ENCODE data around the gene GRAP. TPM values are rescaled to one million over a fixed set of nuclear protein-coding genes. Genes with fewer than 3 reads are reported as not detected.
A peak's percentile ranks its signal among the peaks of the same experiment; 100 is the strongest.

Gene GRAP
- total RNA-seq, 1 donor from 2014 or later = 50.2 TPM

DNA sequence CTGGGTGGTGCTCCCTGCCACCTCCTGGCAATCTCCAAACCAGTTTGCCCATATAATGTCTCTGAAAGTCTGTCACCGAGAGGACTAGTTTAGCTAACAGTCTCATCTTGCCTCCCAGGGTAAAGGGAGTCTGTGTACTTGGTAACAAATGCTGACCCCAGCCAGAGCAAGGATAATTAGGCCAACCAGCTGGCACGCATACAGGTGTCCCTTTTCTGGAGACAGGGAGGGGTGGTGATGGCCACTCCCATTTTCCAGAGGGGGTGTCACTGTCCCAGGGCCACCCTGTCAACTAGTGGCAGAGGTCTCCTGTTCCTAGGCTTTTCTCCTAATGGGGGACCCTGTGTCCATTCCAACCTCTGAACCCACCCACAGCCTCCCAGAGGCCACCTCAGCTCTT is 50.3 kb downstream of the GRAP start:
- no peak overlapping the region for H3K4me3 Mint-ChIP-seq (ENCODE audit: unreplicated experiment)
- peaks cover 4% of the 10 kb centered on the region for H3K36me3 Mint-ChIP-seq (ENCODE audit: low read depth, unreplicated experiment)
- TF ChIP-seq, protein P1, sequence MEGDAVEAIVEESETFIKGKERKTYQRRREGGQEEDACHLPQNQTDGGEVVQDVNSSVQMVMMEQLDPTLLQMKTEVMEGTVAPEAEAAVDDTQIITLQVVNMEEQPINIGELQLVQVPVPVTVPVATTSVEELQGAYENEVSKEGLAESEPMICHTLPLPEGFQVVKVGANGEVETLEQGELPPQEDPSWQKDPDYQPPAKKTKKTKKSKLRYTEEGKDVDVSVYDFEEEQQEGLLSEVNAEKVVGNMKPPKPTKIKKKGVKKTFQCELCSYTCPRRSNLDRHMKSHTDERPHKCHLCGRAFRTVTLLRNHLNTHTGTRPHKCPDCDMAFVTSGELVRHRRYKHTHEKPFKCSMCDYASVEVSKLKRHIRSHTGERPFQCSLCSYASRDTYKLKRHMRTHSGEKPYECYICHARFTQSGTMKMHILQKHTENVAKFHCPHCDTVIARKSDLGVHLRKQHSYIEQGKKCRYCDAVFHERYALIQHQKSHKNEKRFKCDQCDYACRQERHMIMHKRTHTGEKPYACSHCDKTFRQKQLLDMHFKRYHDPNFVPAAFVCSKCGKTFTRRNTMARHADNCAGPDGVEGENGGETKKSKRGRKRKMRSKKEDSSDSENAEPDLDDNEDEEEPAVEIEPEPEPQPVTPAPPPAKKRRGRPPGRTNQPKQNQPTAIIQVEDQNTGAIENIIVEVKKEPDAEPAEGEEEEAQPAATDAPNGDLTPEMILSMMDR (IDR thresholded peaks at IDR 0.05; ENCODE audit: unreplicated experiment) = no peak
- peaks cover 3% of the 10 kb centered on the region for H3K4me1 Mint-ChIP-seq (ENCODE audit: unreplicated experiment)
- H3K27ac Mint-ChIP-seq (ENCODE audit: unreplicated experiment) = no peak overlapping the region
- H3K27me3 Mint-ChIP-seq (ENCODE audit: unreplicated experiment) = peaks cover 3% of the 10 kb centered on the region
- no peak for DNase-seq (ENCODE audit: low spot score)
- H3K9me3 Mint-ChIP-seq (ENCODE audit: unreplicated experiment) = no peaks in the 10 kb centered on the region

DNA sequence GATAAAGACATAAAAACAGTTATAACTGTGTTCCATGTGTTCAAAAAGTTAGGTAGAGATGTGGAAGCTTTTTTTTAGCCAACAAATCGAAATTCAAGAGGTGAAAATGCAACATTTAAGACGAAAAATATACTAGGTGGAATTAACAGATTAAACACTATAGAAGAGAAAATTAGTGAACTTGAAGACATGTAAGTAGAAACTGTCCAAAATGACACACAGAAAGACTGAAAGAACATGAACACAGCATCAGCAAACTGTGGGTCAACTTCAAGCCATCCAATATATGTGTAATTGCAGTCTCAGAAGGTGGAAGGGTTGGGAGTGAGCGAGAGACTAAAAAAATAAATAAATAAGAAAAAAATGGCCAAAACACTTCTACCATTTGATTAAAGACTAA is 51.5 kb downstream of the GRAP start:
- no peak overlapping the region for H3K27ac Mint-ChIP-seq (ENCODE audit: unreplicated experiment)
- H3K4me1 Mint-ChIP-seq (ENCODE audit: unreplicated experiment) = peaks cover 3% of the 10 kb centered on the region
- no peaks in the 10 kb centered on the region for H3K9me3 Mint-ChIP-seq (ENCODE audit: unreplicated experiment)
- peaks cover 3% of the 10 kb centered on the region for H3K27me3 Mint-ChIP-seq (ENCODE audit: unreplicated experiment)
- H3K4me3 Mint-ChIP-seq (ENCODE audit: unreplicated experiment) = peak overlapping the region; percentile 63
- H3K36me3 Mint-ChIP-seq (ENCODE audit: low read depth, unreplicated experiment) = peaks cover 4% of the 10 kb centered on the region
- DNase-seq (ENCODE audit: low spot score) = no peak
- TF ChIP-seq, protein P1 (IDR thresholded peaks at IDR 0.05; ENCODE audit: unreplicated experiment) = no peak

DNA sequence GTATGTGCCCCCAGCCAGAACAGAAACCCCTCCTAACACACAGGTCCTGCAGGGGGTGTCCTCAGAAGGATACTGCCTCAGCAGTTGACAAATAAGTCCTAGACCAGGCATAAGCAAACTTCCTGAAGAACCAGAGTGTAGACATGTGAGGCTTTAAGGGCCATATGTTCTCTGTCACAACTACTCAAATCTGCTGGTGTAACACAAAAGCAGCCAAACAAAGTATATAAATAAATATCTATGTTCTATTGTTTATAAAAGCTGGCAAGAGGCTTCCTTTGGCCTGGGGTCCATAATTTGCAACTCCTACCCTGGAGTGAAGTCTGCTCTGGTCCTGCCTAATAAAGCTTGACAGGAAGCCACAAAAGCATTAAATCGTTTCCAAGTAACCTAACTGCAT is 52.1 kb downstream of the GRAP start:
- H3K4me1 Mint-ChIP-seq (ENCODE audit: unreplicated experiment) = peaks cover 3% of the 10 kb centered on the region

DNA sequence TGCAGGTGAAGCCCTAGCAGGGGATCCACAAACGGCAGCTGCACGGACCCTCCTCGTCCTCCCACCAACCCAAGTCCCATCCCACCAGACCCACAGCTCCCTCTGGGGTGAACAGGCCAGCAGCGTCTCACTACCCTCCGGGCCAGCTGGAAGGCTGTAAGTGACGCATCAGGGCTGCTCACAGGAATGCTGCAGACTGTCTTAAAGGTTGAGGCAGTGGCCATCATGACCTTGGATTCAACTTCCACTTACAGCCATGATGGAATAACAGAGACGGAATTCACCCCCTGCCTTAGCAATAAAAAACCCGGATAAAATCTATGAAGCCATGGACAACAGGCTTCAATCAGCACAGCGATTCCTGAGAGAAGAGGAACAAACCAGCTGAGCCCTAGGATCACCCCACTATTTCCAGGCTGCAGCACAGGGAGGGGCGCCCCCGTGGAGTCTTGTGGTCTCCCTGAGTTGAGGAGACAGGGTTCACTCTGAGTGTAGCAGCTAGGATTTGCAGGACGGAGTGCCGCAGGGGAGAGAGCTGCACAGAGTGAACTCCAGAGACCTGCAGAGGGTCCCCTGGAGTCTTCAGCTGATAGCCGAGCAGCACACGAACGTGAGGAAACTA is 52.7 kb downstream of the GRAP start:
- Mint-ChIP-seq H3K27ac (ENCODE audit: unreplicated experiment) (peak overlapping the region; percentile 50), H3K4me3 (ENCODE audit: unreplicated experiment) (no peak overlapping the region), H3K36me3 (ENCODE audit: low read depth, unreplicated experiment) (peaks cover 4% of the 10 kb centered on the region), H3K9me3 (ENCODE audit: unreplicated experiment) (no peaks in the 10 kb centered on the region), H3K4me1 (ENCODE audit: unreplicated experiment) (peaks cover 3% of the 10 kb centered on the region), H3K27me3 (ENCODE audit: unreplicated experiment) (peaks cover 3% of the 10 kb centered on the region)
- TF ChIP-seq, protein P1 (IDR thresholded peaks at IDR 0.05; ENCODE audit: unreplicated experiment) = no peak
- DNase-seq (ENCODE audit: low spot score) = no peak

More for the DNA sequence above, 52.1 kb downstream of the GRAP start:
- H3K27ac Mint-ChIP-seq (ENCODE audit: unreplicated experiment) = no peak overlapping the region
- no peaks in the 10 kb centered on the region for H3K9me3 Mint-ChIP-seq (ENCODE audit: unreplicated experiment)
- peaks cover 4% of the 10 kb centered on the region for H3K36me3 Mint-ChIP-seq (ENCODE audit: low read depth, unreplicated experiment)
- TF ChIP-seq, protein P1 (IDR thresholded peaks at IDR 0.05; ENCODE audit: unreplicated experiment) = no peak
- H3K4me3 Mint-ChIP-seq (ENCODE audit: unreplicated experiment) = no peak overlapping the region
- H3K27me3 Mint-ChIP-seq (ENCODE audit: unreplicated experiment) = peaks cover 3% of the 10 kb centered on the region
- no peak for DNase-seq (ENCODE audit: low spot score)

DNA sequence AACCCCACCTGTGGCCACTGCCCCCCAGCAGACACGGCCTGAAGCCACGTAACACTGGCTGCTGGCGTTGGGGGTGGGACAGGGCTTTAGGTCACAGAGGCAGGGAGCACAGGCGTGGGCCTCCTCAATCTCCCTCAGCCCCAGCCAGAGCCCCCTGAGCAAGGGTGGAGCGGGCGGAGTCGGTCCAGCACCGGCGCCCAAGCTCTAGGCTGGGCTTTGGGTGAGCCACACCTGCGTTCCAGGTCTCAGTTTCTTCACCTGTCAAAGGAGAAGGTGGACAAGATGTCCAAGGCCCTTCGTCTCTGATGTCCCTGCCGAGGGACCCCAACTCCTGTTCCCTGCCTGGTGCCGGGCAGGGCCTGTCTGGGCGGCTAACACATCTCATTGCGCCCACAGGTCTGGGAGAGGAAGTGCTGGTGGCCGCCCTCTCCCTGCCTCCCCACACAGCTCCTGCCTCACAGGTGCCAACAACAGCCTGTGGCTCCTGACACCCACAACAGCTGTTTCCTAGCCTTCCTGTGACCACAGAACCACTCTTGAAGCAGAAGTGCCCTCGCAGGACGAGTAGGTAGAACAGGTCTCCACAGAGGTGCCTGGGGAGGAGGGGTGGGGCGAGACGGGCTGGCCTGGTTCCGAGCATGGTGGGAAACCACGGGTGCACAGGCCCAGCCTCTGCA is 54.2 kb downstream of the GRAP start:
- peaks cover 3% of the 10 kb centered on the region for H3K4me1 Mint-ChIP-seq (ENCODE audit: unreplicated experiment)
- no peak overlapping the region for H3K4me3 Mint-ChIP-seq (ENCODE audit: unreplicated experiment)
- DNase-seq (ENCODE audit: low spot score) = no peak
- TF ChIP-seq, protein P1 (IDR thresholded peaks at IDR 0.05; ENCODE audit: unreplicated experiment) = no peak
- H3K36me3 Mint-ChIP-seq (ENCODE audit: low read depth, unreplicated experiment) = peaks cover 4% of the 10 kb centered on the region
- no peak overlapping the region for H3K27ac Mint-ChIP-seq (ENCODE audit: unreplicated experiment)
- H3K9me3 Mint-ChIP-seq (ENCODE audit: unreplicated experiment) = no peaks in the 10 kb centered on the region
- H3K27me3 Mint-ChIP-seq (ENCODE audit: unreplicated experiment) = peaks cover 3% of the 10 kb centered on the region

Measured in endothelial cell (in vitro differentiated cells).